PC-9 (cell line): Measurements from ENCODE around the gene PEX26.

Experiments
- EZH2 ChIP-seq: fragments of 200-600 bp; sonication (generic); IDR thresholded peaks from 2 replicates; pipeline ENCODE4 v1.8.0; 2017; ENCODE audit warnings: antibody characterized with exemption, low read depth
- TF ChIP-seq, protein P1 (sequence below): fragments of 200-600 bp; sonication (generic); conservative IDR thresholded peaks from 2 replicates; pipeline ENCODE4 v1.6.1; 2017; ENCODE audit warnings: mixed run types, antibody characterized with exemption, mild to moderate bottlenecking, moderate library complexity

DNA sequence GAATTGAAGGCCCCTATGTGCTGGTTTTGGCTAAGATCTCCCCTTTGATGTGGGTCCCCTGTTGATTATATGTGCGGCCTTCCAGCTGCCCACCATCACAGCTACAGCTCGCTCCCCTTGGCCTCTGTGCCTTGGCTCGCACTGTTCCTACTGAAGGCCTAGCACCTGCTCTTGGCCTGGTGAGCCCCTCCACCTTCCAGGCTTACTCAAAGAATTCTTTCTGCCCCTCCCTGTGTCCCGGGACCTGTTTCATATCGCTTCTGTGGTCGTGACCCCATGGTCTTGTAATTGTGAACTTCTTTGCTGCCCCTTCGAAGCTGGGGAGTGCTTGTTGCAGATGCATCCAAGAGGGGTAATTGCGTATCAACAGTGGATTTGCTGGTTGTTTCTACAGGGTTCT lies 12.5 kb downstream of the PEX26 start:
- TF ChIP-seq, protein P1, sequence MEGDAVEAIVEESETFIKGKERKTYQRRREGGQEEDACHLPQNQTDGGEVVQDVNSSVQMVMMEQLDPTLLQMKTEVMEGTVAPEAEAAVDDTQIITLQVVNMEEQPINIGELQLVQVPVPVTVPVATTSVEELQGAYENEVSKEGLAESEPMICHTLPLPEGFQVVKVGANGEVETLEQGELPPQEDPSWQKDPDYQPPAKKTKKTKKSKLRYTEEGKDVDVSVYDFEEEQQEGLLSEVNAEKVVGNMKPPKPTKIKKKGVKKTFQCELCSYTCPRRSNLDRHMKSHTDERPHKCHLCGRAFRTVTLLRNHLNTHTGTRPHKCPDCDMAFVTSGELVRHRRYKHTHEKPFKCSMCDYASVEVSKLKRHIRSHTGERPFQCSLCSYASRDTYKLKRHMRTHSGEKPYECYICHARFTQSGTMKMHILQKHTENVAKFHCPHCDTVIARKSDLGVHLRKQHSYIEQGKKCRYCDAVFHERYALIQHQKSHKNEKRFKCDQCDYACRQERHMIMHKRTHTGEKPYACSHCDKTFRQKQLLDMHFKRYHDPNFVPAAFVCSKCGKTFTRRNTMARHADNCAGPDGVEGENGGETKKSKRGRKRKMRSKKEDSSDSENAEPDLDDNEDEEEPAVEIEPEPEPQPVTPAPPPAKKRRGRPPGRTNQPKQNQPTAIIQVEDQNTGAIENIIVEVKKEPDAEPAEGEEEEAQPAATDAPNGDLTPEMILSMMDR = no peak
- TF ChIP-seq EZH2 = no peak
